Body of pancreas (tissue), 4 donors: ENCODE data around the gene IFT22. TPM values are rescaled to one million over a fixed set of nuclear protein-coding genes. Genes with fewer than 3 reads are reported as not detected.
"Not testable (repeated sequence)": the region's sequence is repeated elsewhere in the genome, so short reads cannot be mapped to it uniquely, and the experiment has no call there.

Experiments
- ATAC-seq: fragments of 150-250 bp; one replicate; pipeline ENCODE4 v1.9.1; 2016
- DNase-seq, 4 donors: peaks; one replicate each; pipeline ENCODE4 v3.0.0-alpha.2; 2019
- H3K27ac ChIP-seq, 4 donors: fragments of 200-600 bp; sonication (generic); 1 replicate in 3 of 4; 2 replicates in 1 of 4; pipeline versions ENCODE4 v1.5.1 to v1.6.1; 2016 to 2019; ENCODE audit warnings: mild to moderate bottlenecking in 1 of 4, mixed read lengths in 1 of 4, moderate library complexity in 1 of 4
- H3K27me3 ChIP-seq, 2 donors: fragments of 200-600 bp; sonication (generic); one replicate each; pipeline ENCODE4 v1.6.0; 2016; ENCODE audit warnings: mild to moderate bottlenecking in 1 of 2
- H3K36me3 ChIP-seq, 2 donors: fragments of 200-600 bp; sonication (generic); replicated peaks in 1 of 2; 2 replicates each; pipeline ENCODE4 v1.5.1; 2016; ENCODE audit warnings: low read depth in 2 of 2; ENCODE audit not compliant: insufficient read depth in 1 of 2
- H3K4me1 ChIP-seq: fragments of 200-600 bp; sonication (generic); one replicate; pipeline ENCODE4 v1.6.0; 2016
- H3K4me3 ChIP-seq, 2 donors: fragments of 200-600 bp; sonication (generic); 1 replicate in 1 of 2; 2 replicates in 1 of 2; pipeline ENCODE4 v1.5.1; 2016 to 2019
- H3K9me3 ChIP-seq, 3 donors: fragments of 200-600 bp; sonication (generic); 1 replicate in 2 of 3; 2 replicates in 1 of 3; pipeline ENCODE4 v1.5.1; 2016
- CTCF ChIP-seq, 7 experiments: fragments of 450-650 bp in 4 of 7; fragments of 200-600 bp in 3 of 7; sonication (generic) in 3 of 7; IDR thresholded peaks; one replicate each; pipeline ENCODE4 v1.5.1; 2016 to 2019; ENCODE audit warnings: antibody characterized with exemption in 7 of 7
- POLR2A ChIP-seq, 3 donors: fragments of 450-650 bp; IDR thresholded peaks; one replicate each; pipeline ENCODE4 v1.6.1; 2016; ENCODE audit warnings: antibody characterized with exemption in 3 of 3, mild to moderate bottlenecking in 2 of 3
- WGBS, 2 donors: methylation state at CpG; one replicate each; pipeline ENCODE4 v1.1.5; 2017; 5-methylcytosine and 5-hydroxymethylcytosine counted together
- intact Hi-C: fragments of 100-400 bp; cut with DNase I; formaldehyde crosslinking; loops from one replicate; pipeline ENCODE4 v1.15.1; 2023
- total RNA-seq, 2 donors: library from RNA; depleted of rRNA; stranded (reverse); fragments of >200 nt; gene quantifications; one replicate each; pipeline ENCODE4 v1.1.0, GENCODE V29; 2016

The IFT22 gene
- total RNA-seq, 2 donors from 2014 or later = 18.7 to 31.0 TPM

- Histone ChIP-seq H3K4me1 (no peaks in the 10 kb centered on the region), H3K36me3 (no peaks in the 10 kb centered on the region), H3K9me3 (no peaks in the 10 kb centered on the region), H3K4me3 (no peak overlapping the region), H3K27me3 (peaks cover 0 to 5% of the 10 kb centered on the region in 2 donors), H3K27ac (no peak overlapping the region)
- no peak for TF ChIP-seq POLR2A (IDR thresholded peaks at IDR 0.05)
- TF ChIP-seq CTCF (IDR thresholded peaks at IDR 0.05) = no peak
- intact Hi-C loops = no loop called here
- no peak for ATAC-seq
- 85 to 90% methylated on average over 3 of the region's 3 CpGs for WGBS, 2 donors
- no peak for DNase-seq
Measured at GRCh38 chr7:101288439-101288838, 33.2 kb downstream of the IFT22 start.

GRCh38 chr7:101287032-101287431, 34.6 kb downstream of the IFT22 start:
- intact Hi-C loops = no loop called here
- Histone ChIP-seq H3K4me1 (peaks cover 6% of the 10 kb centered on the region), H3K36me3 (no peaks in the 10 kb centered on the region), H3K27ac (no peak overlapping the region), H3K4me3 (no peak overlapping the region), H3K9me3 (no peaks in the 10 kb centered on the region), H3K27me3 (peaks cover 0 to 5% of the 10 kb centered on the region in 2 donors)
- DNase-seq (no peak), ATAC-seq (no peak)
- WGBS, 2 donors = 73 to 82% methylated on average over 4 to 6 of the region's 6 CpGs
- no peak for TF ChIP-seq CTCF (IDR thresholded peaks at IDR 0.05)
- no peak for TF ChIP-seq POLR2A (IDR thresholded peaks at IDR 0.05)

- H3K4me3 ChIP-seq, H3K4me1 ChIP-seq, H3K36me3 ChIP-seq, intact Hi-C loops, H3K27me3 ChIP-seq, H3K9me3 ChIP-seq: not testable (repeated sequence)
- H3K27ac ChIP-seq = peak overlapping the region in 1 of 4 donors; percentile 16
- peak; percentile 56 for ATAC-seq
- 47 to 70% methylated on average over 3 of the region's 3 CpGs for WGBS, 2 donors
- peak in 1 of 7 experiments; percentile 6 for TF ChIP-seq CTCF (IDR thresholded peaks at IDR 0.05)
- DNase-seq = peak; percentile 54 to 80 (median 72)
Measured at GRCh38 chr7:101285880-101286279, 35.7 kb downstream of the IFT22 start.

GRCh38 chr7:101285171-101285570, 36.4 kb downstream of the IFT22 start:
- no peaks in the 10 kb centered on the region for H3K9me3 ChIP-seq
- ATAC-seq (no peak), DNase-seq (no peak)
- intact Hi-C loops = no loop called here
- no peaks in the 10 kb centered on the region for H3K36me3 ChIP-seq
- H3K4me3 ChIP-seq = no peak overlapping the region
- TF ChIP-seq POLR2A (IDR thresholded peaks at IDR 0.05) (no peak), CTCF (IDR thresholded peaks at IDR 0.05) (no peak)
- peak overlapping the region in 1 of 4 donors; percentile 16 for H3K27ac ChIP-seq
- H3K27me3 ChIP-seq = no peaks in the 10 kb centered on the region
- peaks cover 6% of the 10 kb centered on the region for H3K4me1 ChIP-seq
- WGBS, 2 donors = 49 to 62% methylated on average over 5 to 9 of the region's 9 CpGs

GRCh38 chr7:101280912-101281311, 40.7 kb downstream of the IFT22 start:
- H3K27ac ChIP-seq, H3K9me3 ChIP-seq, H3K4me1 ChIP-seq, H3K4me3 ChIP-seq, ATAC-seq, H3K27me3 ChIP-seq, H3K36me3 ChIP-seq, DNase-seq: not testable (repeated sequence)
- intact Hi-C loops = loop anchor here (5.0 kb wide), 1 partner anchor 139 kb away; no protein-coding TSS in a partner anchor
- 86 to 96% methylated on average over 4 to 8 of the region's 8 CpGs for WGBS, 2 donors
